Cardiac fibroblast (primary cell): ENCODE measurements around the gene NACA.

Experiments
- DNase-seq, 2 donors: peaks; one replicate each; pipeline versions ENCODE4 v3.0.0 to v3.0.0-alpha.2; 2010; ENCODE audit warnings: low read depth in 2 of 2
- H3K4me3 ChIP-seq, 2 donors: replicated peaks in 1 of 2; 1 replicate in 1 of 2; 2 replicates in 1 of 2; pipeline ENCODE4 v1.5.1; 2011; ENCODE audit warnings: low read depth in 2 of 2, low read length in 2 of 2, mild to moderate bottlenecking in 2 of 2, moderate library complexity in 1 of 2
- TF ChIP-seq, protein P1 (sequence below): IDR thresholded peaks from one replicate; pipeline ENCODE4 v1.5.1; 2011; ENCODE audit warnings: low read depth, mild to moderate bottlenecking, low read length, inconsistent platforms

NACA gene

GRCh38 chr12:56678852-56679251 is 46.2 kb downstream of the NACA start:
- TF ChIP-seq, protein P1, sequence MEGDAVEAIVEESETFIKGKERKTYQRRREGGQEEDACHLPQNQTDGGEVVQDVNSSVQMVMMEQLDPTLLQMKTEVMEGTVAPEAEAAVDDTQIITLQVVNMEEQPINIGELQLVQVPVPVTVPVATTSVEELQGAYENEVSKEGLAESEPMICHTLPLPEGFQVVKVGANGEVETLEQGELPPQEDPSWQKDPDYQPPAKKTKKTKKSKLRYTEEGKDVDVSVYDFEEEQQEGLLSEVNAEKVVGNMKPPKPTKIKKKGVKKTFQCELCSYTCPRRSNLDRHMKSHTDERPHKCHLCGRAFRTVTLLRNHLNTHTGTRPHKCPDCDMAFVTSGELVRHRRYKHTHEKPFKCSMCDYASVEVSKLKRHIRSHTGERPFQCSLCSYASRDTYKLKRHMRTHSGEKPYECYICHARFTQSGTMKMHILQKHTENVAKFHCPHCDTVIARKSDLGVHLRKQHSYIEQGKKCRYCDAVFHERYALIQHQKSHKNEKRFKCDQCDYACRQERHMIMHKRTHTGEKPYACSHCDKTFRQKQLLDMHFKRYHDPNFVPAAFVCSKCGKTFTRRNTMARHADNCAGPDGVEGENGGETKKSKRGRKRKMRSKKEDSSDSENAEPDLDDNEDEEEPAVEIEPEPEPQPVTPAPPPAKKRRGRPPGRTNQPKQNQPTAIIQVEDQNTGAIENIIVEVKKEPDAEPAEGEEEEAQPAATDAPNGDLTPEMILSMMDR = no peak

DNA sequence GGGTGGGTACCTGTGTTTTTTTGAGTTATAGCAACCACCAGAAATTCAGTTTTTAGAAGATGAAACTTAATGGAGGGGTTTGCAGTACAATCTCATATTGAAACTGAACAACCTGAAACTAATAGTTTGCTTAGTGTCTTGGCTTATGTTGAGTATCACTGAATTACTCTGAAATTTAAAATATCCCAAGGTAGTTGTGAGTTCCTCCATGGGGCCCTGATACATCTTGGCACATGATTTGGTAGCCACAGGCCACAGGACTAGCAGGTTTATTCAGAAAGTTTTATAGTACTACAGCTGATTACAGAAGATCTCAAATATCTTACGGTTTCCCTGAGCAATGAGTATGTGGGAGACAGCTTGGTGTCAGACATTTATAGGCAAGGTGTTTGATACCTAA is 47.4 kb downstream of the NACA start:
- no peak for DNase-seq
- no peak overlapping the region for H3K4me3 ChIP-seq
- TF ChIP-seq, protein P1 = no peak

More at GRCh38 chr12:56678852-56679251, 46.2 kb downstream of the NACA start:
- no peak overlapping the region for H3K4me3 ChIP-seq
- DNase-seq = no peak

GRCh38 chr12:56676851-56677580 is 48.1 kb downstream of the NACA start:
- TF ChIP-seq, protein P1 = no peak
- H3K4me3 ChIP-seq = no peak overlapping the region
- DNase-seq = no peak

DNA sequence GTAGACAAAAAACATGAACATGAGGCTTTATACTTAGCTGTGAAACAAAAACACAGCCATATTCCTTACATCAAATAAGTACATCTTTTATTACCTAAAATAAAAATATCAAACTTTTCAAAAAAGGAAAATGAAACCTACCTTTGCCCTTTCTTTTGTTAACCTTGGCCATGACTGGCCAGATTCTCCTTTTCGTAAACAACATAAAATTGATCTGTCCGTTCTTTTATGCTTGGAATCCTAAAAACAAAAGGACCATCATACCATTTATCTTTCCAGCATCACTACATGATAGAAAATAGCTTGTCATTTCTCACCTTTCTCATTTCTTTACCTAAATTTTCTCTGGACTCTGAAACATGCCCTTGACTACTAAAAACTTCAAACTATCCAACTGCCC is 53.5 kb downstream of the NACA start:
- TF ChIP-seq, protein P1 = no peak
- DNase-seq = no peak
- no peak overlapping the region for H3K4me3 ChIP-seq

DNA sequence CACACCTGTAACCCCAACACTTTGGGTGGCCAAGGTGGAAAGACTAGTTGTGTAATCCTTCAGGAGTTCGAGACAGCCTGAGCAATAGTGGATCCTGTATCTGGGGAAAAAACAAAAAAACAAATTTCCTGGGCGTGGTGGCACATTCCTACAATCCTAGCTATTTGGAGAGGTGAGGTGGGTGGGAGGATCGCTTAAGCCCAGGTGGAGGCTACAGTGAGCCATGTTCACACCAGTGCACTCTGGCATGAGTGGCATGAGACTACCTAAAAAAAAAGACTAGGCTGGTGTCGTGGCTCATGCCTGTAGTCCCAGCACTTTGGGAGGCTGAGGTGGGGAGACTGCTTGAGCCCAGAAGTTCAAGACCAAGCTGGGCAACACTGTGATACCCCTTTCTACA is 54.3 kb downstream of the NACA start:
- TF ChIP-seq, protein P1 = no peak
- no peak overlapping the region for H3K4me3 ChIP-seq
- DNase-seq = no peak

DNA sequence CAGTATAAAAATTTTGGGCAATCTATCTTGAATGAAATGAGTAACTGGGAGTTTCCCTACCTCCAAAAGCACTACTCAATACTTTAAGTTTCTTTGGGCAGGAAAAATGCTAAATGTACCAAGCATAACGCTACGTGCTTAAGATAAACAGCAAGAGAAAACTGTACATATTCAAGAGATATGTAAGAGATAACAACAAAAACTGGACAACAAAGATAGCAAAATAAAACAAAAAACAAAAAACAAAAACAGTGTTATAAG is 57.0 kb downstream of the NACA start:
- TF ChIP-seq, protein P1 = no peak
- DNase-seq = no peak
- no peak overlapping the region for H3K4me3 ChIP-seq
